Measurements from ENCODE around the gene CERS6.

Gene CERS6

GRCh38 chr2:168683996-168684395 is 227.9 kb downstream of the CERS6 start:
- no peak for DNase-seq

DNA sequence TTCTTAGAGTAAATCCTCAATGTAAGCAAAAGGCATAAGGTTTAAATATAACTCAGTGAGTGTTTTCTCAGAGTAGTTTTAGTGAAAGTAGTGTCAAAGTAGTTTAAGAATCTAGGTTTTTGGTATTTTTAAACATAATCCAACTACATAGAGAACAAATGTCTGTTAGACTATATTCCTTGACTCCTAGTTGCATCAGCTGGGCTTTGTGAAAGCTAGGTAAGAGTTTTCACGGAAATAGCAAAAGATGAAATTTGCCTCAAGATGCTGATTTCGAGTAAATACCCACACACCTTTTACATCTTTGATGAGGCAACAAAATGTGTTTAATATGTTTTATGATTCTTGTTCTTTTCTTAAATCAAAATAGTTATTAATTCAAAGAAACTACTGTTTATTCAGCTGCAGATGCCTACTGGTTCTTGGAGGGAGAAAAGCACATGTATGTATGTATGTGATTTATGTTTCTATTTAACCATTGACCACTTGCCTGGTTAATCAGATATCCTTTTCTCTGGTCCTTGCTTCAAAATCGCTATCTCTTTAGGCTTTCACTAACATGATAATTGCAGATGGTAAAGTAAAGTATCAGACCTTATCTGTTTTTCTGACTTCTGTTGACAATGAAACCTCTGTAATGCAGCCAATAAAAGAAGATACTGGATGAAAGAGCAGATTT is 229.0 kb downstream of the CERS6 start:
- DNase-seq: no peak

DNA sequence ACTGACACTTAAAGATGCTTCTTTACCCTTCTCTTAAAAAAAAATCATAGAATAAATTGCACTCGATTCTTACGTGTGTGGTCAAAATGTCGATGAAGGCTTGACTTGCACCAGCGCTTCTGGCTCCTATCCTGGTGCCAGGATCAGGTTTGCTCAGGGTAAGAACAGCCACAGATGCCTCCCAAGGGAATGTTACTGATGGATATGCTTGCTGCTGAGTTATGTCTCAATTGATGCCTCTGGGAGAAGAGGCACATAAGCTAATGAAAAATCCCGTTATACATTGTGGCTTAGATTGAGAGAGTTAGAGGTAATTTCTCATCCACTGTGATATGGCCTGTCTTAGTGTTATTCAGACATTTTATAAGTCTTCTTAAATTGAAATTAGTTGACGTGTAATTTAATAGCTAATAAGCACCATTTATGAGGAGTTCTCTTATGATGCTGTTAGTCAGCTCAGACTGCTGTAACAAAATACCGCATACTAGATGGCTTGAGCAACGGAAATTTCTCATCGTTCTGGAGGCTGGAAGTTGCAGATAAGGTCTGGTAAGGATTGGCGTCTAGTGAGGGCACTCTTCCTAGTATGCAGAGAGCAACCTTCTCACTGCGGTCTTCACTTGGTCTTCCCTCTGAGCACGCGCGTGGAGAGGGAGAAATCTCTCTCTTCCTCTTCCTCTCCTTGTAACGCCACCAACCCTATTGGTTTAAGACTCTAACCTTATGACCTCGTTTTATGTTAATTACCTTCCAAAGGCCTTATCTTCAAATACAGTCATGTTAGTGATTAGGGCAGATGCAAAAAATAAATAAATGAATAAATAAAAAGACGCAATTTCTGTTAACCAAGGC is 229.8 kb downstream of the CERS6 start:
- no peak for DNase-seq

GRCh38 chr2:168686452-168687191 is 230.6 kb downstream of the CERS6 start:
- no peak for DNase-seq

GRCh38 chr2:168687314-168687713 is 231.2 kb downstream of the CERS6 start:
- no peak for DNase-seq

- no peak for DNase-seq
Measured at GRCh38 chr2:168690381-168690885, 234.4 kb downstream of the CERS6 start.

GRCh38 chr2:168691221-168691620 is 235.1 kb downstream of the CERS6 start:
- DNase-seq: no peak

GRCh38 chr2:168692132-168692744 is 236.2 kb downstream of the CERS6 start:
- no peak for DNase-seq

DNA sequence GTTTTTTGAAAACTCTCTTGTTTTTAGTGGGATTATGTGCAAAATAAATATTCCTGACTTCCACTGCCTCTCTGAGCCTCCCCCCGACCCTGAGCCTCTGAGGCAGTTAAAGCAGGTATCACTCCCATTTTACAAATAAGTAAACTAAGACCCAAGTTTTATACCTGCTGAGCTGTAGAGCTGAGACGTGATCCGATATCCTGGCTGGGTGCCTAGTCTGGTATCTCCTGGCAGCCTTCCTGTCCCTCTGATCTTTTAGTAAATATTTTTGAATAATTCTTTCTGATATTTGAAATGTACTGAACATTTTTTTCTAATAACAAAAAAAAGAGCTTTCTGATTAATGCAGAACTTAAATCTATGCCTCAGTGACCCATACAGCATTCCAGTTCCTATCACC is 238.1 kb downstream of the CERS6 start:
- DNase-seq: no peak

DNA sequence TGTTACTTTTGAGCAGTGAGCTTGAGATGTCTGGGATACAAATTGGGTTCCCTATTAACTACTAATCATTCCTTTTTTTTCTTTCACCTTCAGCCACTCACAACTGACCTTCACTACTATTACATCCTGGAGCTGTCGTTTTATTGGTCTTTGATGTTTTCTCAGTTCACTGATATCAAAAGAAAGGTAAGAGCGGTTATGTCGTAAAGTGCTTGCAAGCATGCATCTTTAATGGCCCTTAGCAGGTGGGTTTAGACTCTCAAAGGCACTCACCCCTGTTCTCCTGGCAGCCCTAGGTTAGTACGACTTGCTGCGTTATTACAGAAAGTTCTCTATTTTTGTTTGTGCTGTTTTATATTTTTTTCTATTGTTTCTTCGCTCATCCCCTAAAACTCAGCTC is 238.8 kb downstream of the CERS6 start:
- DNase-seq: no peak

- no peak for DNase-seq
Measured at GRCh38 chr2:168697668-168698121, 241.6 kb downstream of the CERS6 start.

DNA sequence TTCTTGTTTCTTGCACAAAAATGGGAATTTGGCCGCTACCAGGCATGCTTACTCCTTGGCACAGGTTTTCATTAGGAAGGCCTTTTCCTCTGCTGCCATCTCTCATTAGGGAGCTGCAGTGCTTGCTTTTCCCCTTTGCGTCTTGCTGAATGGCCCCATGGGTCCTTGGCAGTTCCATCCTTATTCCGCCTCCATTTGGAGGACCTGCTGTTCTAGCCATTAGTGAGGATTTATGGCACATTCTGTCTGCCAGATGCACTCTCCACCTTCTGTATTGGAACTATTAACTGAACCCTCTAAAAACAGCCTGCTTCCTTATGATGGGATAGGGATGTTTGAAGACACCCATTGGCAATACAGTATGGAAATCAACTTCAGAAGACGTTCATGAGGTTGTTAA is 242.9 kb downstream of the CERS6 start:
- DNase-seq: no peak

DNA sequence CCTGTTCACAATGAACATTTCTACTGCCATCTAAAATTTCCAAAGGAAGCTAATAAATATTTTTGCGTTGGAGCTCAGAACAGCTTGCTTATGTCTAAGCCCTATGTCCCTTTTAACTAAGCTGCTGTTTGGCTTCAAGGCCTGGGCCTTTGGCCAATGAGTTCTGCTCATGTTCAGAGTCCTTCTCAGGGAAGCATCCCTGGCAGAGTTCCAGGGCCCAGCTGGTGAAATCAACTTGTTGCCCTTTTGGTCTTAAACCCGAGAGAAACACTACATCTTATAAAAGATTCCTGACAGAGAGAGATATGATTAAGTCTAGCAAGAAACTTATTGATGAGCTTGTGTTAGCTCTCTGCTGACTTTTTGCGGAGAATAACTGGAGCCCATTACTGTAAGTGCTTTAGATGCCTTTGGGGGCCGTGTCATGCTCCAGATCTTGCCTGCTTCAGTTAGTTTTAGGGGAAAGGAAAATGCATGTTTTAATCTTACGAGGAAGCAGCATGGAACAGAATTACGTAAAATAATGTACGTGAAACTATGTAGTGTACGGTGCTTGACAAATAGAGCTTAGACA is 243.9 kb downstream of the CERS6 start:
- no peak for DNase-seq

- no peak for DNase-seq
Measured at GRCh38 chr2:168700615-168701245, 244.7 kb downstream of the CERS6 start.

DNA sequence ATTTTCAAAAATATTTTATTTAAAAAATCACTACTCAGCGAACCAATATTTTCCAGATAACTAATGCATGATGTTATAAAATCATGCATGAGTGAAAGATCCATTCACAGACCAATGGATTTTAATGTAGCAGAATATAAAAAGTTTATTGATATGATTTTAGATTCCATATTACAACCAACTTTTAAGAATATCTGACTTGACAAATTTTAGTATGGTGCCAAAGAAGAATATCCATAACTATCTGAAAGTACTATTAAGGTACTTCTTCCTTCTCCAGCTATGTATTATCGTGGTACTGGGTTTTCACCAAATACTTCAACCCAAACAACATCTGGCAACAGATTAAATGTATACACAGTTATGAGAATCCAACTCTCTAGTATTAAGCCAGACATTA is 246.5 kb downstream of the CERS6 start:
- no peak for DNase-seq

DNA sequence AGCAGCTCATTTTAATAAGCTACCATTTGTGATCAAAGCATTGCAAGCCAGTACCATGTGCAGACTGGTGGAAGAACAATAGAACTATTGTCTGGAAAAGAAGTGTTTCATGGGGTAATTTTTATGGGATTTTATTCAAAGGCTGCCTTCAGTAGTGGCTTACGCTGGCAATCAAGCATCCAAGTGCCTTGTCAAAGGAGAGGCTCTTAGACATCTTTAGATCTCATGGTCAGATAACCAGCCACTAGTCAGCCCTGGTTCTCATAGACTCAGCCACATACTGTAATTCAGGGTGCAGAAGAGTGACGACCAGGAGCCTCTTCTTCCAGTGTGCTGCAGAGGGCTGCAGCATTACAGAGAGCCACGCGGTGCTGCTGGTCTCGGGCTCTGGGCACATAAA is 247.9 kb downstream of the CERS6 start:
- no peak for DNase-seq

GRCh38 chr2:168705534-168706470 is 249.7 kb downstream of the CERS6 start:
- no peak for DNase-seq

DNA sequence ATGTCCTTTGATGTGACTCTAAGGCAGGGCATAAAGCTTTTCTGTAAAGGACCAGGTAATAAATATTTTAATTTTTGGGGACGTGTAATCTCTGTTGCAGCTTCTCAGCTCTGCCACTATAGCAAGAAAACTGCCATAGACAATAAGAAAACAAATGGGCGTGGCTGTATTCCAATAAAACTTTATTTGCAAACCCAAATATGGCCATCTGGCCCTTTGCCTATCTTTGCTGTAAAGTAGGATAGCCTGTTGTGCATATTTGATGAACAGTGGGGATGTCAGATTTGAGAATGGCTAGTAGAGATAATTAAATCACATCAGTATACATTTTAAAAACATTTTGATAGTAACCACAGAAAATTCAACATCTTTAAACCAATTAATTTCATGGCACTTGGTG is 250.7 kb downstream of the CERS6 start:
- DNase-seq: no peak

GRCh38 chr2:168708080-168708479 is 252.0 kb downstream of the CERS6 start:
- DNase-seq: no peak

GRCh38 chr2:168710754-168711467 is 254.8 kb downstream of the CERS6 start:
- DNase-seq: no peak
